ENCODE results near the gene COL9A3.

COL9A3 gene

GRCh38 chr20:62823688-62824475, 7.0 kb downstream of the COL9A3 start:
- no peak for DNase-seq (ENCODE audit: low read depth in 2 of 2)

DNA sequence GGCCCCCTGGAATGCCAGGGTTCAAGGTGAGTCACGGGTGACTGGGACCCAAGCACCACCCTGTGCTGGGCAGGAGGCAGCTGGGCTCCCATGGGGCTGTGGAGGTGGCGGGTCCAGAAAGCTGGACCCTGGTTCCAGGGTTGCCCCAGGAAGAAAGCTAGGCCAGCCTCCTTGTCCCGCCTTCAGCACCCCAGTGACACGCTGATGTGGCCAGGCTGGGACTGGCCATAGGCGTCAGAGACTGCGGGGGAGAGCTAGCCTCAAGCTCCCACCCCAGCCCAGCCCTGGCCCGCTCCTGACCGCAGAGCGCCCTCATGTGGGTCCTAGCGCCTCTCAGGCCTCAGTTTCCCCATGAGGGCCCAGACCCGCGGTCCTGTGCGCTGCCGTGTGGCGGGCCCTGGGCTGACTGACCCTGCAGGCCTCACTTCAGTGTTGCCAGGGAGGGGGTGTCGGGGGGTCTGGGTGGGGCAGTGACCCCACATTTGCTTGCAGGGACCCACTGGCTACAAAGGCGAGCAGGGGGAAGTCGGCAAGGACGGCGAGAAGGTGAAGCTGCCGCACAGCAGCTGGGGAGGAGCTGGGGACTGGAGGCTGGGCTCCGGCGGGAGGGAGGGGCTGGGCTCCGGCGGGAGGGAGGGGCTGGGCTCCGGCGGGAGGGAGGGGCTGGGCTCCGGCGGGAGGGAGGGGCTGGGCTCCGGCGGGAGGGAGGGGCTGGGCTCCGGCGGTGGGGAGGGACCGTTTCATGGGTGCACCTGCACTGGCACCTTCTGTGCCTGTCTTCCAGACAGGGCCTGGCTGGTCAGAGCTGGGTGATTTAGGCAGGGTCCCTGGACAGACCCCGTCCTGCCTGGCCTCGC, 7.9 kb downstream of the COL9A3 start:
- no peak for DNase-seq (ENCODE audit: low read depth in 2 of 2)

DNA sequence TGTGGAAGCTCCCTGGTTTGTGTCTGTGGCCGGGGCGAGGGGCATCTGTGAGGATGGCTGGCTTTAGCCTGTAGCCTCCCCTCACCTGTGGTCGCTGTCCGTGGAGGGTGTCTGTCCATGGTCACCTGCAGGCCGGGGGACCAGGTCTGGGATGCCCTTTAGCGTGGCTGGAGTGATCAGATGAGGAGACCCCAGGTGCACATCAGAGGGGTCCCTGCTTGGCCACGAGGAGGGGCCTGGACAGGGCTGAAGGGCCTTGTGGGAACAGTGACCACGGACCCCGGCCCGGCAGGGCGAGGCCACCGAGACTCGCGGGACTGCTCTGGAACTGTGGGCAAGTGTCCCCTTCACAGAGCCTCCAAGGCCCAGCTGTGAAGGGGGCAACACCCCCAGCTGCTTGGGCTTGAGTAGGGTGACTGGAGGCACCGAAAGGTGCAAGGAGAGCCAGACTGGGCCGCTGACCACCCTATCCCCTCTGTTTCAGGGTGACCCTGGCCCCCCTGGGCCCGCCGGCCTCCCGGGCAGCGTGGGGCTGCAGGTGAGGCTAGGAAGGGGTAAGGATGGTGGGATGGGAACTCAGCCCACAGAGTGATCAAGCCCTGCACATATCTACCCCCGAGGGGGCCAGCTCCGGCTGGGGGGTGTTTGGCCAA, 8.6 kb downstream of the COL9A3 start:
- DNase-seq (ENCODE audit: low read depth in 2 of 2): no peak

GRCh38 chr20:62825986-62826645, 9.3 kb downstream of the COL9A3 start:
- DNase-seq (ENCODE audit: low read depth in 2 of 2): no peak

GRCh38 chr20:62826646-62827310, 9.9 kb downstream of the COL9A3 start:
- no peak for DNase-seq (ENCODE audit: low read depth in 2 of 2)

- no peak for DNase-seq (ENCODE audit: low read depth in 2 of 2)
Observed at GRCh38 chr20:62827311-62828038, 10.6 kb downstream of the COL9A3 start.

- no peak for DNase-seq (ENCODE audit: low read depth in 2 of 2)
Observed at GRCh38 chr20:62828051-62828450, 11.2 kb downstream of the COL9A3 start.

- DNase-seq (ENCODE audit: low read depth in 2 of 2): no peak
Observed at GRCh38 chr20:62828511-62829230, 11.8 kb downstream of the COL9A3 start.

DNA sequence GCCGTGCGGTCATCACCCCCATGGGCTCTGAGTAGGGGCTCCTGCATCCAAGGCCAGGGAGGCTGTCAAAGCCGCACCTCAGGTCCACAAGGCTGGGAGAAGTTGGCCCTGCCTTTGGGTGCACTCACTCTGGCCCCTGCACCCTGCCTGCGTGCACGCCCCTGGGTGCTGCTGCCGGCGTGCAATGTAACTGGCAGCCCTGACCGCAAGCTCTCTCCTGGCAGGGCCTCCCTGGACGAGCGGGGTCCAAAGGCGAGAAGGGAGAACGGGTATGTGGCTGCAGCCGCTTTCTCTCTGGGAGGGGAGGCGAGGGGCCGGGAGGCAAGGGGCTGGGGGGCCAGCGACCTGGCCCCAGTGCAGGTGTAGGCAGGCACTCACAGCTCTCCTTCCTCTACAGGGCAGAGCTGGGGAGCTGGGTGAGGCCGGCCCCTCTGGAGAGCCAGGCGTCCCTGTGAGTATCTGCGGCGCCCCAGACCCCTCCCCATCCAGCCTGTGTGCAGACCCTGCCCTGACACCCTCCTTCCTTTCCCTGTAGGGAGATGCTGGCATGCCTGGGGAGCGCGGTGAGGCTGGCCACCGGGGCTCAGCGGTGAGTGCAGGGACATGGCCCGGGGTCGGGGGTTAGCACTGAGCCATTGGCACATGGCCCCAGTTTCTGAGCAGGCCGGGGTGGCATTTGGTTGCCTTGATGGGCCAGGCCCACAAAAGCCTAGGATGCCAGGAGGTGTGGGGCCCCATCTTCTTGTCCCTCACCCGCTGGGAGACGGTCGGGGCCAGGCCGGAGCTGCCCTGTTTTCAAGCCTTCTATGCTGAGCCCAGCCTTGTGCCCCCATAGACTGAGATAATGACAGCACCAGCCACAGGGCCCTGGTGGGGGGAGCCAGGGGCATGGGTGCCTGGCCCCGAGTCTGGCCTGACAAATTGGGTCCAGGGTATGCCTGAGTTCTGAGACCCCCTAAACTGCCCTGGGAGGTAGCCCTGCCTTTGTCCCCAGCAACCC, 12.7 kb downstream of the COL9A3 start:
- DNase-seq (ENCODE audit: low read depth in 2 of 2): no peak

- no peak for DNase-seq (ENCODE audit: low read depth in 2 of 2)
Observed at GRCh38 chr20:62830251-62830650, 13.4 kb downstream of the COL9A3 start.

- DNase-seq (ENCODE audit: low read depth in 2 of 2): no peak
Observed at GRCh38 chr20:62830821-62831220, 14.0 kb downstream of the COL9A3 start.

DNA sequence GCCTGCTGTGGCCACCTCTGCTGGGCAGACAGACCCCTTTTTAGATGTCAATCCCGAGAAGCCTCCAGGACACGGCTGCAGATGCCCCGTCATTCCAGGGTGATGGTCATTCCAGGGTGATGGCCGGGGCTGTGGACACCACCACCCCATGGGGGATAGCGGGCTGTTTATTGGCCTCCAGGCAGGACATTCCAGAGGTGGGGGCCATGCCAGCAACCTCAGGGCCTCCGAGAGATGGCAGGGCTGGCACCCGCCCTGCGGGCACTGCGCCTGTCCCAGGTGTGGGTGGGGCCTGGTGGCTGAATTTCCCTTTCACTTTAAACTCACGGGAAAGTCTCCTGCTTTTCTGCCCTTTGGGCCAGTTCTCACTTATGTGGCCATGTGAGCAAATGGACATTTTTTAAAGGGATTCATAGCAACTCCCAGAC, 14.5 kb downstream of the COL9A3 start:
- DNase-seq (ENCODE audit: low read depth in 2 of 2): no peak

DNA sequence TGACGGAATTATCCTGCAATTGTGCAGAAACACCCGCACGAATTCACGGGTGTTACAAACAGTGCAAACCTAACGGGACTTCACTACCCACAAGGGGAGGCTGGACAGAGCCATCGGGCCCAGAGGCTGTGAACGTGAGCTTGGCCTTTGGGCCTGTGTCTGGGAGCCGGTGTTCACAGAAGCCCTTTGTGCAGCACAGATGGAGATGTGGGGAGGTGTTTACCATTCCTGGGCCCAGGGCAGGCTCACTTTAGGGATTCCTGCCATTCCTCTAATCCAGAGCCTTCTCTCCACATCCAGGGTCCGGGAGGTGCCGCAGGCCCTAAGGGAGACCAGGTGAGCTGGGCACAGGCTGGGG, 15.0 kb downstream of the COL9A3 start:
- DNase-seq (ENCODE audit: low read depth in 2 of 2): no peak

GRCh38 chr20:62832212-62832922, 15.5 kb downstream of the COL9A3 start:
- DNase-seq (ENCODE audit: low read depth in 2 of 2): no peak

DNA sequence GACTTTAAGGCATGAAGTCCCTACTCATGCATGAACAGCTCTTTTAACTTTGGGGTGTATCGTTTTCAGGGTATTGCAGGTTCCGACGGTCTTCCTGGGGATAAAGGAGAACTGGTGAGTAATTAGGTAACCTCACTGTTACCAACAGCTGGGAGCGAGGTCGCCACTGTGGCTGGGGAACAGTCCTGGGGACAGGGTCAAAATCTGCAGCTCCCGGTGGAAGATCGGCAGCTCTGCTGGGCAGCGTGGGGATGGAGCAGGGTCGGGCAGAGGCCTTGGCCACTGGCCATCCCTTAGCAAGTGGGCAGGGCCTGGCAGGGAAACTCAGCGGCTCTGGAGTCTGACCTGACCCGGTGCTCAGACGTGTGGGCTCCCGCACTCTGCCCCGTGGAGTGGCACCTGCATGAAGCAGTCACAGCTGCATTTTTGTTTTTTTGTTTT, 16.1 kb downstream of the COL9A3 start:
- no peak for DNase-seq (ENCODE audit: low read depth in 2 of 2)

DNA sequence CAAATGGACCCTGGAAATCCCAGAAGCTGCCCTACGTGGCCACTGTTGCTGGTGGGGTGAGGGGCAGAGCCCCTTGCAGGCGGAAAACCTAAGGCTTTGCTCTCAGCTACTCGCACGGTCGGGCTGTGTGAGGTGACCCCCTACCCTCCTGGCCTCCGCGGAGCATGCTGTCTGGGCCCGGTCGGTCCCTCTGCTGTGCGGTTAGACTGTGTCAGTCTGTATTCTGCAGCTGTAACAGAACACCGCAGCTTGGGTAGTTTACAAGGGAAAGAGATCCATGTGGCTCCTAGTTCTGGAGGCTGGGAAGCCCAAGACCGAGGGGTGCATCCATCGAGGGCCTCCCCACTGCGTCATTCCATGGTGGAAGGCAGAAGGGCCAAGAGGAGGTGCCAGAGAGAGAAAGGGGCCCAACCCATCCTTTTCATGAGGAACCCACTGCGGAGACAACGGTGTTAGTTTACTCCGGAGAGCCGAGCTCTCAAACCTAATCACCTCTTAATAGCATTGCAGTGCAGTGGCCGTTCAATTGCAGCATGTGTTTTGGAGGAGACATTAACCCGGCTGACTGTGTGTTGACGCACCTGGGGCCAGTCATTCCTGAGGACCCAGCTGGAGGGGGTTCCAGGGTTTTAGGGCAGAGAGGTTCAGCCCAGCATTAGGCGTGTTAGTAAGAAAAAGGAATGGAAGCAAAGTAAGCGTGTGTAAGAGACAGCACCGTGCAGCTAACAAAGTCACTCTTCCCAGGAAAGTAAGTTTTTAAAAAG, 18.3 kb downstream of the COL9A3 start:
- no peak for DNase-seq (ENCODE audit: low read depth in 2 of 2)
